ENCODE results near the gene C2CD4A. TPM values are rescaled to one million over a fixed set of nuclear protein-coding genes. Genes with fewer than 3 reads are reported as not detected.
A peak's percentile ranks its signal among the peaks of the same experiment; 100 is the strongest.

The C2CD4A gene
- total and polyA plus RNA-seq, 10 of the 15 experiments (the other 5 are each of a cell fraction or from before 2014, with no cell fraction given), result not detected

GRCh38 chr15:62035256-62035924, 31.4 kb upstream of the C2CD4A start:
- Histone ChIP-seq H3K9ac (ENCODE audit: control insufficient read depth, insufficient read depth, low read length) (no peak overlapping the region), H3K9me3 (replicated peaks; ENCODE audit: control insufficient read depth, insufficient read depth, low read length) (no peaks in the 10 kb centered on the region; the same call in 2 of the 3 replicates), H3K36me3 (ENCODE audit: control insufficient read depth in 2 of 2, insufficient read depth in 2 of 2, low read length in 1 of 2) (peaks cover 0 to 7% of the 10 kb centered on the region in 2 experiments; a peak in 1 of 4 replicates), H3K27me3 (replicated peaks in 1 of 2; ENCODE audit: control insufficient read depth in 2 of 2, insufficient read depth in 2 of 2, low read length in 1 of 2) (no peaks in the 10 kb centered on the region), H3K4me2 (ENCODE audit: control insufficient read depth, insufficient read depth) (no peak overlapping the region), H3K27ac (ENCODE audit: control insufficient read depth, insufficient read depth) (no peak overlapping the region), H3K4me1 (ENCODE audit: control insufficient read depth, insufficient read depth, low read length) (no peaks in the 10 kb centered on the region), H2AFZ (ENCODE audit: control insufficient read depth, low read depth, low read length) (no peak overlapping the region), H3K4me3 (no peak overlapping the region), H4K20me1 (ENCODE audit: control insufficient read depth, insufficient read depth) (no peaks in the 10 kb centered on the region), H3K79me2 (ENCODE audit: control insufficient read depth, insufficient read depth, low read length) (no peaks in the 10 kb centered on the region)
- BruUV-seq (replicated peaks), result no TSS peak
- intact Hi-C loops (cut with micrococcal nuclease; ENCODE audit: unreplicated experiment), result no loop called here
- 90% methylated on average over 2 of the region's 2 CpGs for WGBS (ENCODE audit: insufficient coverage, insufficient replicate concordance, low lambda C conversion rate, missing lambda C conversion rate)
- ChIA-PET SMC1A (ENCODE audit: uncharacterized antibody, unreplicated experiment) (interaction anchor here (1.1 to 1.6 kb wide), 2 partner anchors 24 to 167 kb away, joined by 3 to 4 read pairs; no protein-coding TSS in a partner anchor), RAD21 (ENCODE audit: unreplicated experiment) (interaction anchor here (1.0 to 1.5 kb wide), 2 partner anchors 9 to 30 kb away, joined by 3 read pairs; no protein-coding TSS in a partner anchor), CTCF (interaction anchor here (1.0 to 1.5 kb wide), 3 partner anchors 8 to 26 kb away, joined by 3 read pairs; no protein-coding TSS in a partner anchor), POLR2A (interaction anchor here (0.9 kb wide), 1 partner anchor 18 kb away, joined by 3 read pairs; no protein-coding TSS in a partner anchor)
- in situ Hi-C loops (cut with MboI), result no loop called here
- peak; percentile 22; the same call in 1 of the 3 replicates for ATAC-seq
- no peak for FAIRE-seq
- no peak for DNase-seq (ENCODE audit: low read depth, low spot score)
- TF ChIP-seq SMARCA5 (IDR thresholded peaks at IDR 0.05) (no peak), E4F1 (IDR thresholded peaks at IDR 0.05; ENCODE audit: borderline replicate concordance, partially characterized antibody) (no peak), BHLHE40 (IDR thresholded peaks at IDR 0.05; ENCODE audit: borderline replicate concordance in 1 of 2, low read depth in 2 of 2, low read length in 1 of 2) (no peak), EZH2 (IDR thresholded peaks at IDR 0.05; ENCODE audit: borderline replicate concordance, control insufficient read depth, low read depth, low read length) (no peak), ASH2L (IDR thresholded peaks at IDR 0.05; ENCODE audit: borderline replicate concordance, low read depth) (no peak), IKZF2 (IDR thresholded peaks at IDR 0.05) (no peak), MTA2 (IDR thresholded peaks at IDR 0.05; ENCODE audit: low read depth) (no peak), NRF1 (conservative IDR thresholded peaks at IDR 0.05; ENCODE audit: low read depth, low read length) (no peak), HCFC1 (IDR thresholded peaks at IDR 0.05; ENCODE audit: low read length) (no peak), PKNOX1 (IDR thresholded peaks at IDR 0.05) (no peak), MLLT1 (IDR thresholded peaks at IDR 0.05) (no peak), RAD51 (IDR thresholded peaks at IDR 0.05) (no peak), ZBTB33 (IDR thresholded peaks at IDR 0.05) (no peak)

All from GM12878 (cell line).